GM19397 (cell line): ENCODE data around the gene CEACAM18.
A peak's percentile ranks its signal among the peaks of the same experiment; 100 is the strongest.
"Not testable (repeated sequence)": the region's sequence is repeated elsewhere in the genome, so short reads cannot be mapped to it uniquely, and the experiment has no call there.

Experiments used
- ATAC-seq: cut with Tn5 transposase; IDR thresholded peaks from one replicate; pipeline ENCODE4 v1.9.1; 2021; ENCODE audit warnings: mild to moderate bottlenecking, moderate library complexity; ENCODE audit not compliant: unreplicated experiment

The CEACAM18 gene

DNA sequence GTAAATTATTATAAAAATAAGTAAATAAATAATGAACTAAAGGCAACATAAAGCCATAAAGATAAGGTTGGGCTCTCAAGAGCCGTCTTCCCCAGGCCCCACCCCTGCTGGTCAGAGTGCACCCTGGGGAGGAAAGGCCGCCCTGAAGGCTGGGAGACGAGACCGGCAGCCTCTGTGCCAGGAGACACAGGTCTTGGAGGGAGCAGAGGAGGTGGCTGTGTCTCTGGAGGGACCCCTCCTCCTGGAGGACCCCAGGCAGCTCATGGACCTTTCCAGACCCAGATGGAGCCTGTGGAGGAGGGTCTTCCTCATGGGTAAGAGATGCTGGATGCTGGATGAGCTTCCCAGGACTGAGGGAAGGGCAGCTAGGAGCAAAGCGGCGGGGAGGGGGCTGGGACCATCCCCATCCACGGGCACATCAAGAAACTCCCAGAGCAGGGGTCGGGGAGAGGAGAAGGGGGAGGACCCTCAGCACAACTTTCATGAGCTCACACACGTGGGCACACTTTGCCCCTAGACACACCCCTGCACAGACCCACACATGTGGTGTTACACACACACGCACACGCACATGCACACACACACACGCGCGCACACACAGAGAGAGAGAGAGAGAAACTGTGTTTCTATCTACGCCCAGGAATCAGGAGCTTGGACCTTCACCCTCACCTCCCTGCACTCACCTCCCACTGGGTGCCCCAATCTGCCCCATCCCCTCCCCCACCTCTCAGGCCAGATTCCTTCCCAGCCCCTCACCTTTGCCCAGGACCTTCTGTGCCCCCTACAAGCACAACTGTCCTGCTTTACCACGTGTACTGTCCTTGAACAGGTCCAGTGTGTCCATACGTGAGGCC lies at the start of gene CEACAM18:
CEACAM18 (plus strand) TSS at position 159 of the 854 bp plus-strand sequence.
- no peak for ATAC-seq

DNA sequence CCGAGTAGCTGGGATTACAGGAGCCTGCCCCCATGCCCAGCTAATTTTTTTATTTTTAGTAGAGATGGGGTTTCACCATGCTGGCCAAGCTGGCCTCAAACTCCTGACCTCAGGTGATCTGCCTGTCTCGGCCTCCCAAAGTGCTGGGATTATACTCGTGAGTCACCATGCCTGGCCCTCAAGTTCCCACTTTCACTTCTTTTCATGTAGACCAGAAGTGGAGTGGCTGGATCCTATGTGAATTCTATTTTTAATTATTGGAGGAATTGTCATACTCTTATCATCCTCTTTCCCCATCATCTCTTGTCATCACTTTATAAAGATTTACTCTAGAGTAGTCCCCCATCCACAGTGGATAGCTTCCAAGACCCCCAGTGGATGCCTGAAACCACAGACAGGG lies 48.1 kb upstream of the CEACAM18 start:
- no peak for ATAC-seq

DNA sequence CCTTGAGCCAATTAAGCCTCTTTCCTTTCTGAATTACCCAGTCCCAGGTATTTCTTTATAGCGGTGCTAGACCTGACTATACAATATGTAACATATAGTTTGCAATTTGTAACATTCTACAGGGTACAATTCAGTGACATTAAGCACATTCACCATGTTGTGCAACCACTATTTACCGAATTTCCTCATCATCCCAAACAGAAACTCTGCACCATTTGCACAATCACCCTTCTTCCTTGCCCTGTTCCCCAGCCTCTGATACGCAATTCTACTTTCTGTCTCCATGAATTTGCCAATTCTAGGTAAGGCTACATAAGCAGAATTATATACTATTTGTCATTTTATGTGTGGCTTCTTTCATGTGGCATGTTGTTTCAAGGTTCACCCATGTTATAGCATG lies 47.2 kb upstream of the CEACAM18 start:
- no peak for ATAC-seq

DNA sequence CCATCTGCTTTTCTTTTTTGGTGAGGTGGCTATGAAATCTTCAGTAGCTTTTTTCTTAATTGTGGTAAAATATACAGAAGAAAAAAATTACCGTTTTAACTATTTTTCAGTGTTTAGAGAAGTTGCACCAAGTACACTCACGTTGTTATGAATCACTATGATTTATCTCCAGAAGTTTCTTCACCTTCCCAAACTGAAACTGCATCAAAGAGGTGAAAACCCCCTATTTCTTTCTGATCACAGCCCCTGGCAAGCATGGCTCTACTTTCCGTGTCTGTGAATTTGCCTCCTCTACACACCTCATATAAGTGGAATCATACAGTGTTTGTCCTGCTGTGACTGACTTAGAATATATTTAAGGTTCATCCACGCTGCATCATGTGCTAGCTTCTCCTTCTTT lies 45.3 kb upstream of the CEACAM18 start:
- no peak for ATAC-seq

DNA sequence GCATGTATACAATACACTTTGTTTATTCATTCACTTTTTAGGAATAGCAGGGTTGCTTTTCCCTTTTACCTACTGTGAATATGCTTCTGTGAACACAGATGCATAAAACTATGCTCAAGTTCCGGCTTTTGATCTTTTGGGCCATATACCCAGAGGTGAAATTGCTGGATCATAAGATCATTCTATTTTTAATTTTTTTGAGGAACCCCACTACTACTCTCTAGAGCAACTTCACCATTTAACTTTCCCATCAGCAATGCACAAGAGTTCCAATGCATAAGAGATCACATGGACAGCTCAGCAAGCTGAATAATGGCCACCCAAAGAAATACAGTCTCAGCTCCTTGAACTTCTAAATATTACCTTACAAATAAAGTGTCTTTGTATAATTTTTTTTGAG lies 43.9 kb upstream of the CEACAM18 start:
- ATAC-seq = no peak

DNA sequence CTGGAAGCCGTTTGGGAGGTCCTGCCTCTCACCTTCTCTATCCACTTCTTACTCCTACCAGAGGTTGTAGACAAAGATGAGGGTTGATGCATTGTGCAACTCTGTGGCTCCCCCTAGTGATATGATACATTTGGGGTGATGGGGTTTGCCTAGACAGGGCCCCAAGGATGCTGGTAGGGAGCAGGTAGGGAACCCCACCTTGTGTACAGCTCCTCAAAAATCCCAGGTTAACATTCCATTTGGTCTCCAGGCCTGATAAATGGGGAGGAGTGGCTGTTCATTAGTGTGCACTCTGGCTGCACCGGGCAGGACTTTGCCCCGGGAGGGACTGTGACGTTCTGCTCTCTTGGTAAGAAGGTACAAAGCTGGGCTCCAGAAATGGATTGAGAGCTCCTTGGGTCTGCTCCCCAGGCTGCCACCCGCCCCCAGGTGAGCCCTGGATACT lies 39.3 kb upstream of the CEACAM18 start:
- no peak for ATAC-seq

DNA sequence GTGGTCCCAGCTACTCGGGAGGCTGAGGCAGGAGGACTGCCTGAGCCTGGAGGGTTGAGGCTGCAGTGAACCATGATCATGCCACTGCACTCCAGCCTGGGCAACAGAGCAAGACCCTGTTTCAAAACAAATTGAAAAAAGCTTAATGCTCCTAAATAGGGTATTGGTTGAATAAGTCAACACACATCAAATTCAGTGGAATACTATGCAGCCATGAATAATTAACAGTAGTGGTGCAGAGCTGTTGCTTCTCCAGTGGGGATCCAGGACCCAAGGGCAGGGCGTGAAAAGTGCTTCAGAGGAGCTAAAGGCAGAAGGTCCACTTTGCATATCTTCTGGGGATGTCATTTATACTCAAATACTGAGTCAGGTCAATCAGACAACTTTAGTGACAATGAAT lies 38.3 kb upstream of the CEACAM18 start:
- ATAC-seq = no peak

DNA sequence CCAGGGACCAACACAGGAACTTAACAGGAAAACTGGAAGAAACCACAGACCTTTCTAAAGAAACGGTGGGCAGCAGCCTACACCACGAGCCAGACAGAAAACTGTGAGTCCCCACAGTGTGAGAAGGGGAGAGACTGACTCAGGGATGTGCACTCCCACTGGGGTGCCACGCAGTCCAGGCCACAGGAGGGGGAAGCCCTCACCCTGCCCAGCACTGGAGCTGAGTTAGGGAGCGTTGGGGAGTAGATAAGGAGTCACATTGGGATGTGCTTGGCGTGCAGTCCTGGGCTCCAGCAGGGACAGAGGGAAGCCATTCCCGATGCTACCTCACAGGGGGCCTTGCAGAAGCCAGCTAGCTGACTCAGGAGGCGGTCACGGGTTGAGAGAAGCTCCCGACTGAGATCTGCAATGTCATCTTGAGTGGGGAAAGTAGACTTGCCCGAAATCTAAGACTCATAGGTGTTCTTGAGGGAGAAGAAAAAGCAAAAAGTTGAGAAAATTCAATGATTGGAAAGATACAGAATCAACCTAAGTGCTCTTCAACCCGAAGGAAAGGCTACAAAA lies 37.4 kb upstream of the CEACAM18 start:
- ATAC-seq = no peak

DNA sequence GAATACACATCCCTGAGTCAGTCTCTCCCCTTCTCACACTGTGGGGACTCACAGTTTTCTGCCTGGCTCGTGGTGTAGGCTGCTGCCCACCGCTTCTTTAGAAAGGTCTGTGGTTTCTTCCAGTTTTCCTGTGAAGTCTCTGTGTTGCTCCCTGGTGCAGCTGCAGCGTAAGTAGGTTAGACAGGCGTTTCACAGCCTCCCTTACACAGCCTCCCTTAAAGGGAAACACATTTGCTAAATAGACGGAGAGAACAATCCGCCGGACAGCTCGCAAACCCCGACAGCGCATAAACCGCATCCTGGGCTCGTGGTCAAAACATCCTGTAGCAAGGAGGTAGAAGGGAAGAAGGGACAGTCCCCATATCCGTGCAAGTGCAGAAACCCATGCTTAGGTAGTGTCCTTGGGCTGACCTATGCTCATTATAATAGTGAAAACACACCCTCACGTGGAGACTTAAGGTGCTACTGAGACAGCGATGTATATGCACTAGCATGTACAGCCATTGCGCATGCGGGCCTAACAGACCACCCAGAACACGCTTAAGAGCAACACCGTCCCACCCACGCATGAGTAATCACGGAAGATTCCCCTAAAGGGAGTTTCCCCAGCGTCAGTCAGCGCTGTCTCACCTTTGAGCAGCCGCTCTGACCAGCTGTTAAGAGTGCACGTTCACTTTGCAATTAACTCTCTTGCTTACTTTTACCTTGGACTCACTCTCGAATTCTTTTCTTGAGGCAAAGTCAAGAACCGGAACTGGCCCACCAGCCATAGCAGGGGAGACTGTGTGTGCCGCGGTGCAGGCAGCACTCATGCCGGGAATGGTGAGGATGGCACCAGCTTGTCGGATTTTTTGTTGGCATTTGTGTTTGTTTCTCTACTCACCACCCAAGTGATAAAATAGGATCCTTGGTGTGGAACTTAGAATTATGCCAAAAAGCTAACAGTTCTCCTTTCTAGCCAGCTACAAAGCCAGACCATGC lies 36.6 kb upstream of the CEACAM18 start:
- peak; percentile 90 for ATAC-seq

DNA sequence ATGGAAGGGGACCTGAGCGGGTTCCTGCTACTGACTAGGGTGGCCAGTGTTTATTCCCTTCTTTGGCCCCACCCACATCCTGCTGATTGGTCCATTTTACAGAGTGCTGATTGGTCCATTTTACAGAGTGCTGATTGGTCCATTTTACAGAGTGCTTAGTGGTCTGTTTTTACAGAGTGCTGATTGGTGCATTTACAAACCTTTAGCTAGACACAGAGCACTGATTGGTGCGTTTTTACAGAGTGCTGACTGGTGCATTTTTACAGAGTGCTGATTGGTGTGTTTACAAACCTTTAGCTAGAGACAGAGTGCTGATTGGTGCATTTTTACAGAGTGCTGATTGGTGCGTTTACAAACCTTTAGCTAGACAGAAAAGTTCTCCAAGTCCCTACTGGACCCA lies 30.8 kb upstream of the CEACAM18 start:
- not testable (repeated sequence) for ATAC-seq

DNA sequence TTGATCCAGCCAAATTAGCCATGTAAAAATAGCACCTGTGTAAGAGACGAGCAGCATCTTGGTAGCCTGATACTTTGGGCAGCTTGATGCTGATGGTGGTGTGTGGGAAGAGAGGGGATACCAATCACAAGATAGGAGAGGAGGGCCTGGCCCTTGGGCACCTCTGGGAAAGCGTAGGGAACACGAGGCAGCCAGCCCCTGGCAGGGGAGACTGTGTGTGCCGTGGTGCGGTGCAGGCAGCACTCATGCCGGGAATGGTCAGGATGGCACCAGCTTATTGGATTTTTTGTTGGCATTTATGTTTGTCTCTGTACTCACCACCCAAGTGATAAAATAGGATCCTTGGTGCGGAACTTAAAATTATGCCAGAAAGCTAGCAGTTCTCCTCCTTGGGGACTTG lies 30.3 kb upstream of the CEACAM18 start:
- no peak for ATAC-seq

DNA sequence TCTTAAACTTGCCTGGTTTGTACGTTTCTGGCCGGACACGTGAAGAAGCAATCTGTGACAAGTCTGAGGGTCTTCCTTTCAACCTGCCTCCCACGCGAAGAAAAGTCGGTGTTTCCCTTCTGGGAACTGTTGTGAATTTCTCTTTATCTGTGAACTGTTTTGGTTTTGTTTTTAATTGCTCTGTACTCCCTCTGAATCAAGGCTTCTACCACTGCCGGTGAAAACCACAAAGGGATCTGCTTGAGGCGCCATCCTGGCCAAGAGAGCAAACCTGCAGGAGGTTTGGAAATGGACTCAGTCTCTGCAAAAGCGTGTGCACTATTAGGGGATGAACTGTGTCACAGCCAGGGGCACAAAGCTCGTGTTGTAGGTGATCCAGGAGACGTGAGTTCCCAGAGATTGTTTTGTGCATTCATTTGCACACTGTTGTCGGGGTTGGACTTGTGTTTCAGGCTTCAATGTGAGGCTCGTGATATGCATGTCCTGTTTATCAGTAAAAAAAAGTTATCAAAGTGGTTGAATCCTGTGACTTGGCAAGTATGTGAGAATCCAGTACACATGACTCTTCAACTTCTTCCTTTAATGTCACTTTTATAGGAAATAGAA lies 29.8 kb upstream of the CEACAM18 start:
- ATAC-seq = no peak

DNA sequence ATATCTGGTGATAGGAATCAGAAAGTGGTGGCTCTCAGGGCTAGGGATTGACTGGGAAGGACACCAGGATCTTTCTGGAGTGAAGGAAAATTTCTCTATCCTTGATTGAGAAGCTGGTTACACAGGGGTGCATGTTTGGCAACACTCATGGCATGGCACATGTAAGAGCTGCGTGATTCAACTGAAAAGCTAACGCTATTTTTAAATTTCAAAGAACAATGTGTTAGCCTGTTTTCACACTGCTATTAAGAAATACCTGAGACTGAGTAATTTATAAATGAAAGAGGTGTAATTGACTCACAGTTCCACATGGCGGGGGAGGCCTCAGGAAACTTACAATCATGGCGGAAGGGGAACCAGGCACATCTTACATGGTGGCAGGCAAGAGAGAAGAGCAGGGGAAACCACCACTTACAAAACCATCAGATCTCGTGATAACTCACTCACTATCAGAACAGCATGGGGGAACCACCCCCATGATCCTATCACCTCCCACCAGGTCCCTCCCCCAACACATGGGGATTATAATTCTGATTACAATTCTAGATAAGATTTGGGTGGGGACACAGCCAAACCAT lies 27.5 kb upstream of the CEACAM18 start:
- ATAC-seq = no peak

DNA sequence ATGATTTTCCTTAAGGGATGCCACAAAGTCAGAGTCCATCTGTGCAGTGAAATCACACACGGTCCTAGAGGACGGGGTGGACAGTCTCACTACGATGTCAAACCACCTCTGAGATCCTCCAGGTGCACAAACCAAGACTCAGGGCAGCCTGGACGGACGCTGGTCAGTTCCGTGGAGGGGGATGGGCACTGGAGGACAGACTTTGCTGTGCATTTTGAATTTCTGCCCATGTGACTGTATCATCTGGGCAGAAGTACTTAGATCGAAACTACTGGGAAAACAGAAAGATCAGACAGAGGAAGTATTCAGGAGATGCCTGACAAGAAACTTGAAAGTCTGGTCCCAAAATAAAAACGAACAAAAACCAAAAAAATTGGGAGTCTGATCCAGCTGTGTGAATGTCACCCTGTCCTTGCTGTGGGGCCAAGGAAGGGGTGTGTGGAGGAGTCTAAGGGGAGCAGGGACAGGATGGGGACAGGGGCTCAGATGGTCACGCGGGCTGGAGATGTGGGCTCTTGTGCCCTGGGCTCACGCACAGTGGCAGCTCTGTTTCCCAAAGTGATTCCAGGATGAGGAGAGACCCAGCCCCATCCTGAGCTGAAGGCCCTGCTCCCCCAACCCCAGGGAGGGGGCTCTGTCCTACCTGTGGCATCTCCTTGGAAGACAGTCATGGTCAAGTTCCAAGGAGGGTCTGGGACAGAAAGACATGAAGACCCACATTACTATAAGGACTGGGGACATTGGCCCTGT lies 21.6 kb upstream of the CEACAM18 start:
- ATAC-seq = no peak

DNA sequence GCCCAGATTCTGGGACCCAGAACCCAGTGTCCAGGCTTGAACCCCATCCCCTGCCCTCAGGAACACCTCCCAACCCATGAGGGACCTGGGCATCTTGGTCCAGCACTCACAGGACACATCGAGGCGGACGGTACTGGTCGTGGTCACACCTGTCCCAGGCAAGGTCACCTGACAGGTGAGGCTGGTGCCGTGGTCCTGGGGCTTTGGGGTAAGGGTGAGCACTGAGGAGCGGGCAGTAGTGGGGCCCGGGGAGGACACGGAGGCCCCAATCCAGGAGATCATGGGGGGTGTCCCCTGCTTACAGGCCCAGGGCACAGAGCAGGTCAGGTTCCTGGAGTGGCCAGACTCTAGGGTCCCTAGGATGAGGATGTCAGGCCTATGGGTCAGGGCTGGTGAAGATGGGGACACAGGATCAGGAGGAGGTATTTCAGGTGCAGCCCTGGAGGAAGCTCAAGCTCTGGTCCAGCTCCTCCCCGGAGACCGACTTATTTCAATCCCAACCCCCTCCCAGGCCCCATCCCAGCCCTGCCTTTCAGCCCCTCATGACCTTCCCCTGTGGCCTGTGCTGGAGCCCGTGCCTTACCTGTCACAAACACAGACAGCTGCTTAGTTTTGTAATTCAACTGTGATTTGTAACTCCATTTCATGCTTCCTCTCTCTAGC lies 20.9 kb upstream of the CEACAM18 start:
- ATAC-seq = no peak

DNA sequence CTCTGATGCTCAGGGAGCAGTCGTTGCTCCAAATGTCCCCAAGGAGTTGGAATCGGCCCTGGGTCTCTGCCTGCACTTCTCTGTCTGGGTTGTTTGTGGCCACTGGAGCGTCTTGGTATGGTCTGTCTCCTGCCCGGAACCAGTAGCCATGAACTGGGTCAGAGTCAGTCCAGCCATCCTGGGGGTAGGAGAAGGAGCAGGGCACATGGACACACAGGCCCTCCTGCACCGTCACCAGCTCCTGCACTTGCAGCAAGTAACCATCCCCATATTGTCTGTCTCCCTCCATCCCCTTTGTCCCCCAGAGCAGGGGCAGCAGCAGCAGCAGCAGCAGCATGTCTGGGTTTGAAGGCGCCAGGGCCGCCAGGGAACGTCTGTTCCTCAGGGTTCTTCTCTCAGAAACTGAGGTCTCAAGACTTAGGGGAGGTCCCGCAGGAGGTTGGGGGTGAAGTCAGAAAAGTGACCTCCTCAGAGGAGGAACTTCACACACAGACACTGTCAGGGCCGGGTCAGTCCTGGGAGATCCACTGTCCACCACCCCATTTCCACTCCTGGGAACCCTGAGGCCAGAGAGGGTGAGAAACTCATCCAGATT lies 20.2 kb upstream of the CEACAM18 start, which contains the start of gene SIGLEC8:
SIGLEC8 (minus strand) TSS at position 404 of the 595 bp plus-strand sequence; CDS start at position 337, 67 bp downstream.
- ATAC-seq = no peak

DNA sequence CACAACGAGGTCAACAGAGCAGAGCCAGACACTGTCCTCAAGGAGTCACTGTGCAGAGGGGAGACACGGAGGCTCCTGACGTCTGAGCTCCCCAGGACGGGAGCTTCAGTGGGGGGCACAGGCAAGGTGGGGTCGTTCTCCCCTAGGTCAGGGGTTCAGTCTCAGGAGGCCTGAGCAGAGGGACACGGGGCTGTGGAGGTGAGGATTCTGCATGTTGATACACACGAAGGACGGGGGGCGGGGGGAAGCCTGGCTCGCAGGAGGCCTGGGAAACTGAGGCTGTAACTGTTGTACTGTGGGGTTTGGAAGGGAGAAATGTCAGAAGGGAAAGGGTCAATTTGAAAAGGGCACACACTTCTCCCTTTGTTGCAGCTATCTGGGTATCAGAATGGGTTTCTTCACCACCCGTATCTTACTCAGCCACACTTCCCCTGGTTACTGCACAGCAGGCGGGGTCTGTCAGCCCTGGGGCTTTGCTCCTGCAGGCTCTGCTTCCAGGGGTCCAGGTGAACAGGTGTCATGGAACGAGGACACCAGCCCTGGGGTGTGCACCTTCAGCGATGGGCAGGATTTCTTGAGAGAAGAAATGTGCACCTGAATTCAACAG lies 19.3 kb upstream of the CEACAM18 start:
- ATAC-seq = no peak
